Kasumi-1 (cell line): ENCODE results near the gene ABCB1.
A peak's percentile ranks its signal among the peaks of the same experiment; 100 is the strongest.

Experiments used
- DNase-seq, 2 experiments: peaks; one replicate each; lab custom pipeline; 2025; lab: John Stamatoyannopoulos, UW

ABCB1 gene

DNA sequence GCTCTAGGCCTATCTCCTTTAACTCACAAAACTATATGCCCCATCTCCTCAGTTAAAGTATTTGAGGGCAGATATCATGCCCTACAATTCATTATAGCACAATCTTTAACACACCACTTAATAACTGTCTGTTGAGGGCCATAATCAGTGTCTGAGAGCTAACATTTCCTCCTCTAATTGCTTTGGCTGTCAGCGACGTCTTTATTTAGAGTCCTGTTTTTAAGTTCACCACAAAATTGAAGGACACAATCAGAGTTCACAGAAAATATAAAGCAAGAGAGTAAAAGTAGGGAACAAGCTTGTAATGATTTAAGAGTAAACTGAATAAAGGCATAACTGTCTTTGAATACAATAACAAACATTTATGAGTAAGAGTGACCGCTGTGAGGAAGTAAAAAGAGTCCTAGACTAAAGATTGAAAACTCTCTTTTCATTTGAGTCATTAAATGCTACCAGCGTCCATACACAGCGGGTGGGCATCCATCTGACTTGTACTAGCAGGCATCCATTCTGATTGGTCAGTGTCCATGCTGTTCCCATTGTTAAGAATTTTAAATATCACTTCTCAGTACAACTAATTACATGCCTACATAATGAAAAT, 86.8 kb downstream of the ABCB1 start:
- DNase-seq, result no peak

DNA sequence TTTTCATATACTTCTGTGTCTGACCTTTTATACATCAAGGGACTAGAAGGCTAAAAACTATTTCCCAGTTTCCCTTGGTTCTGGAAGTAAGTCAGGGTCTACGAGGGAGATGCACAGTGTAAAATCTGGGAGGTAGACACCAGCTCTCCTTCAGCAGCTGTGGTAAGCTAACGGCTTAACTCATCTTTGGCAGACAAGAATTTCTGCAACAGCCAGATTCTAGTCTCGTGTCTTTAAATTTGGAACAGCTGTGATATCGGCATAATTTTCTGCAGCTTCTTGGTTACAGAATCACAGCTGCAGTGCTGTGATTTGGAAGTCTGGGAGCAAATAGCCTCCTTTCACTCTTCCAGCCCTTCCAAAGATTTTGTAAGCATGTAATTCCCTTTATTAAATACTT, 87.8 kb downstream of the ABCB1 start:
- no peak for DNase-seq

DNA sequence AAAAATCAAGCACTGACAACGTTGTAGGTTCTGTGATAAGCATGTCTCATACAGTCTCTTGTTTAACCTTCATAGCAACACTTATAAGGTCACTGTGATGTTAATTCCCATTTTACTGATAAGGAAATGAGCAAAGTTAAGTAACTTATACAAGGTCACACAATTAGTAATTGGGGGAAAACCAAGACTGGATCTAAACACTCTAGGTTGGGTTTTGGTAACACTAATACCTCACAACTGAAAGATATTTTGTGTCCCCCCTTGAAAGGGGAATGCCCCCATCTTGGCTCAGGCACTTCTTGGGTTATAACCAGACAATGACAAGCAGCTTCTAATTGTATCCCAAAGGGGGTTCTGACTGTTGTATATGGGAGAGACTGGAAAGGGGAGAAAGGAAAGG, 89.2 kb downstream of the ABCB1 start:
- no peak for DNase-seq

DNA sequence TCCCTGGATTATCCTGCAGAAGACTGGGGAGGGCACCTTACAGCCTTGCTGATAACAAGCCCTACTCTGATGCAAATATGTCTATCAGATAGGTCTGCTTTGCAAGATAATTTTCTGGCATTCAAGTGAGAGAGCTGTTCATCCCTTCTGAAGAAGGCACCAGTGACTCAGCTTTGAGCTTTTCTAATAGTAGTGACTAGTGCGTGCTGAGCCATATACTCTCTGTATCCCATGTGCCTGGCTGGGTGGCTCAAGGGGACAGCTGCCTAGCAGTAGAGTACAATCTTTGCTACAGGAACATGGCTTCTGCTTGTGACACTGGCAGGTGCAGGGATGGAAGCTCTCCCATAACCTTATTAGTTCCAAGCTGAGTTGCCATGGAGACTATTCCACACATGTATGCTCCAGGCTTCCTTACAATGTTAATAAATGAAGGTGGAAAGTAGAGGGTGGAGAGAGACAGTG, 90.2 kb downstream of the ABCB1 start:
- no peak for DNase-seq

GRCh38 chr7:87507446-87507845, 93.2 kb downstream of the ABCB1 start:
- no peak for DNase-seq

GRCh38 chr7:87506246-87507180, 94.2 kb downstream of the ABCB1 start:
- peak; percentile 29 to 50 for DNase-seq

DNA sequence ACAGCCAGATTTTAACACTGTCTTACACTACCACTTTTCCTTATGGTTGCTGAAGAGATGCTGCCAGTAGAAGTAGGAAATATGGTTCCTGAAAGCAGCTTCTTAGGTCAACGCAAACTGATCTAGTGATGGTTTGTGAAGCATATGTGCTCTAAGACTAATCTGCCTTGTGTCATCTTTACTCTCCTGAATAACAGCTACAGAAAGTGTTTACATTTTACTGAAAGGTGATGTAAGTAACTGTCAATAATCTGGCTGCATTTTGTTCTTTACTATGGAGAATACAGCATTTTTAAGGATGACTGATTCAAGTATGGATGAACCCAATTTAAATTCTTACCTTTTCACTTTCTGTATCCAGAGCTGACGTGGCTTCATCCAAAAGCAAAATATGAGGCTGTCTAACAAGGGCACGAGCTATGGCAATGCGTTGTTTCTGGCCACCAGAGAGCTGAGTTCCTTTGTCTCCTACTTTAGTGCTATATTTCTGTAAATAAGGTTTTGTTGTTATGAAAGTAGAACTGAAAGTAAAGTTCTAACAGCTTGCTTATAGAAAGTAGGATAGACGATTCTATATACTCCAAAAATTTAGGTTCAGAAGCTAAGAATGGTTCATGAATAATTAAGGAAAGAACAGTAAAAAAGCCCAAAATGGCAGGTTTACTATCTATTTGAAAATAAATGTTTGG, 95.0 kb downstream of the ABCB1 start:
- DNase-seq, result no peak

DNA sequence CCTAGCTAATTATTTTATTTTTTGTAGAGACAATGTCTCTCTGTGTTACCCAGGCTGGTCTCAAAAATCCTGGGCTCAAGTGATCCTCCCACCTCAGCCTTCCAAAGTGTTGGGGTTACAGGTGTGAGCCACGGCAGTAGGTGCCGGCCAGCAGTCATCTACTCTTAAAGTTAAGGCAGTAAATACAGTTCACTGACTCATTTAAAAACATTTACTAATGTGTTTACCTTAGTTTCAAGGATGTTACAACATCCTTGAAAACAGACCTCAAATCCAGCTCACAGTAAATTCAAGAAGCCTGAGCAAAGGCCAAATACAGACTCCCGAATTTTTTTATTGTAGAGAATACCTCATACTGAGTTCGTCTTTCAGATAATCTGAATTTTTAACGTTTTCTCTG, 95.6 kb downstream of the ABCB1 start:
- DNase-seq, result no peak

DNA sequence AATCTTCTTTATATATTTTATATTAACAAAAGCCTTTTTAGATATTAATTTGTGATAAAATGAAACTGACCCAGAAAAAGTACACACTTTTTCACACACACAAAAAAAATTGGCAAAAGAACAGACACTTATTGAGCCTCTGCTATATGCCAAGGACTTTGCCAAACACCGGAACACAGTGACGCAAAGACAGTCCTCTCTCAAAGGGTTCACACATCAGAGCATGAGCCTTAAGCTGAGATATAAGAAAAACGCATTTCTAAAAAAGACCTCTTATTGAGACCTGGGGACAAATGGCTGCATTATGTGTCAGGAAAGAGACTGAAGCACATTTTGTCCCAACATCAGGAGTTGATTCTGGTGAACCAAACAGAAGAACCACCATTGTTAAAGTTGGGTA, 101.2 kb downstream of the ABCB1 start:
- DNase-seq, result no peak

GRCh38 chr7:87498893-87499292, 101.8 kb downstream of the ABCB1 start:
- DNase-seq, result no peak

GRCh38 chr7:87497482-87497881, 103.2 kb downstream of the ABCB1 start:
- no peak for DNase-seq

GRCh38 chr7:87495366-87495765, 105.3 kb downstream of the ABCB1 start:
- no peak for DNase-seq

DNA sequence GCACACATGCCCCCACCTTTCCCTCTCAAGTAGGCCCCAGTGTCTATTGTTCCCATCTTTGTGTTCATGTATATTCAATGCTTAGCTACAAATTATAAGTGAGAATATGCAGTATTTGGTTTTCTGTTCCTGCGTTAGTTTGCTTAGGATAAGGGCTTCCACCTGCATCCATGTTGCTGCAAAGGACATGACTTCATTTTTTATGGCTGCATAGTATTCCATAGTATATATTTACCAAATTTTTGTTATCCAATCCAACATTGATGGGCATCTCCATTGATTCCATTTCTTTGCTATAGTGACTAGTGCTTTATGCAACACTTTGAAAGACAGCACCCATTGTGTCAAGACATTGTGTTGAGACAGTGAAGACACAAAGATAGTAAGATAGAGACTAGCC, 106.2 kb downstream of the ABCB1 start:
- no peak for DNase-seq

- no peak for DNase-seq
Observed at GRCh38 chr7:87483131-87483530, 117.6 kb downstream of the ABCB1 start.

DNA sequence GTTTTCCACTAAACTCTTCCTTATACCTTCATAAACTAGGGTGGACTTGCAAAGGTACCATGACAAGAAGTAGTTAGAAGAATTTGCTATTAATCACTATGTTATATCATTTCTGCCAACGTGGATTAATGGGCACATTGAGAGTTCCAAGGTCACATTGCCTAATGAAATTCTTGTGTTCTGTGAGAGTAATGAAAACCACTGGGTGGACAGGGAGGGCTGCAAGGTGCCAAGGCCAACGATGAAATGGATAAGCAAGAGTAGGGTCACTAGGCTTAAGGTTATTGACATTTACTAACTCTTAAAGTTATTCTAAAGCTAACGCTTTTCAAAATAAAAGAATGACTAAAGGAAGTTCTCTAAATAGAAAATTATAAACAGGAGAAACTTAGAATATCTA, 118.6 kb downstream of the ABCB1 start:
- no peak for DNase-seq

GRCh38 chr7:87480386-87480785, 120.3 kb downstream of the ABCB1 start:
- no peak for DNase-seq

DNA sequence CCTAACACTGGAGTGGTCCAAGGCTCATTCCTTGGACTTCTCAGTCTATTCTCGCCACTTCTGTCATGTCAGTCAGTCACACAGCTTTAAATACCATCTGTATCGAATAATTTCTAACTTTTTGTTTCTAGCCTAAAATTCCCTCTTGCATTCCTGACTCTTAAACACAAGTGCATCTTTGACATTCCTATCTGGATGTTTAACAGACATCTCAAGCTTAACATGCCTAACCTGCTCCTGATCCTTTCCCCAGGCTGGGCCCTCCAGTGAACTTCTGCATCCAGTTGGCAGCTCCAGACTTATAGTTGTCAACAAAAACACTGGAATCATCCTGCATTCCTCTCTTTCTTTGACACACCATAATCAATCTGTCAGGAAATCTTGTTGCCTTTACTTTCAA, 120.7 kb downstream of the ABCB1 start:
- DNase-seq, result no peak

GRCh38 chr7:87476179-87476557, 124.5 kb downstream of the ABCB1 start:
- no peak for DNase-seq

- no peak for DNase-seq
Observed at GRCh38 chr7:87475359-87476178, 125.1 kb downstream of the ABCB1 start, which contains the start of gene ABCB4. ABCB4 (minus strand) TSS chr7:87475680; CDS start chr7:87475465, 215 bp downstream.

DNA sequence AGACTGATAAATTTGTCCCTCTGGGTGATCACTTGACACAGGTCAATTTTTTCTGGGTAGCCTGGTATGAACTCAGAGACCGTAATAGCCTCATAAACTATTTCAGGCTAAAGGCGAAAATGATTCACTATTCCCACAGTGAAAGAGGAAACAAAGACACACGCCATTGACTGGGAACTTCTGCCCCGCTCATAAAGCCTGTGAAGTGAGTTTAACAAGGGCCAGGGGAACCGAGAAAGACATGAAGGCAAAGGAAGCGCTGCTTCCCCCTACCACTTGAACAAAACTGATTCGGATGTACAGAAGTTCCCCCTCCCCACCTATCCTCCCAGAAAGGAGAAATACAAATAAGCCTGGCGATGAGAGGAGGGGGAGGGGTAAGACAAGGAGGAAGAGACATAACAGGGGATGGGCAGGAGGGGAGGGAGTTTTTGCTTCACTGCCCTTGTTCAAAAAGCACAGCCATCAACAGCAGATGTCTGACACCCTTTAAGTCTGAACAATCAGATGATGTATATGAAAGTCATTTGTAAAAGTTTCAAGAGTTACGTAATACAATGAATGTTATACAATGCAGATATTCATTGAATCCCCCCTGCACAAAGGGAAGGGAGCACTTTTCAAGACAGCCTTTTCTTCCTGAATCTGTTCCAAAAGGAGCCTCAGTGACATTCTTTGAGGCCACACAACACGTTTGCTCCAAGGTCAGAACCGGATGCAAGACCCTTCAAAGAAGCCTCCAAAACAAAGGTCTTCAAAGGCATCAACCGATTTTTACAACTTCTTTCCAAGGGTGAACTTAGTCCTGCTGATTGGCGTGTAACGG, 125.9 kb downstream of the ABCB1 start:
- peak; percentile 63 to 84 for DNase-seq

DNA sequence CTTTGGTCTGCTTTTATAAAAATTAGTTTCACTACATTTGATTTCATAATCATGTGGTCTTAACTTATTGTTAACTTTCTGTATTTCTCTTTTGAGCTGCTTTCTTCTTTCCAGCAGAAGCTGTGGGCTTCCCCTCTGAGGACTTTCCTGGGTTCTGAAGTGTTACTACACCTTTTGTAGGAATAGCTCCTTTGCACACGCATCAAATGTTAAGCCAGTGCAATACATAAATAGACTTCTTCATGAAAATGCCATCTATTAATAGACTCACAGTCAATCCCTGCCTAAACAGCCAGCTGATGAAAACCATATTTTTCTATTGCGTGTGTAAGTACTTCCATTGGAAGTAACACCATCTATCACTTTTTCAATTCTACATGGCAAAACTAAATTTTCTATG, 126.7 kb downstream of the ABCB1 start:
- peak in 1 of 2 experiments; percentile 11 for DNase-seq
